WTC11 (cell line): Measurements from ENCODE around the gene NUTM2D.
"Not testable (repeated sequence)": the region's sequence is repeated elsewhere in the genome, so short reads cannot be mapped to it uniquely, and the experiment has no call there.

Experiments used
- CREB1 ChIP-seq: sonication (generic); formaldehyde crosslinking; IDR thresholded peaks from 2 replicates; pipeline ENCODE4 v1.8.0; 2023; ENCODE audit warnings: mild to moderate bottlenecking, missing genetic modification reagents
- CTCF ChIP-seq: fragments of 200-600 bp; IDR thresholded peaks from 2 replicates; pipeline ENCODE4 v1.8.0; 2022; ENCODE audit warnings: antibody characterized with exemption
- ETV6 ChIP-seq: sonication (generic); formaldehyde crosslinking; IDR thresholded peaks from 2 replicates; pipeline ENCODE4 v1.8.1; 2022; ENCODE audit warnings: mild to moderate bottlenecking, missing genetic modification reagents
- MAX ChIP-seq: sonication (generic); formaldehyde crosslinking; IDR thresholded peaks from 2 replicates; pipeline ENCODE4 v1.8.0; 2022; ENCODE audit warnings: mild to moderate bottlenecking, missing genetic modification reagents
- NFE2L1 ChIP-seq: sonication (generic); formaldehyde crosslinking; IDR thresholded peaks from 2 replicates; pipeline ENCODE4 v1.8.1; 2023; ENCODE audit warnings: missing genetic modification reagents
- SP1 ChIP-seq: sonication (generic); formaldehyde crosslinking; conservative IDR thresholded peaks from 2 replicates; pipeline ENCODE4 v1.8.1; 2022; ENCODE audit warnings: missing genetic modification reagents
- TEAD4 ChIP-seq: sonication (generic); formaldehyde crosslinking; IDR thresholded peaks from 2 replicates; pipeline ENCODE4 v1.8.0; 2022; ENCODE audit warnings: mild to moderate bottlenecking, missing genetic modification reagents
- ZNF263 ChIP-seq: sonication (generic); formaldehyde crosslinking; IDR thresholded peaks from 2 replicates; pipeline ENCODE4 v1.8.1; 2022; ENCODE audit warnings: low read depth, mild to moderate bottlenecking, moderate library complexity, missing genetic modification reagents
- ZSCAN18 ChIP-seq: fragments of 250-450 bp; sonication (Bioruptor Pico); IDR thresholded peaks from 2 replicates; pipeline ENCODE4 v2.1.2; 2022; ENCODE audit warnings: mild to moderate bottlenecking, moderate library complexity

GRCh38 chr10:87398436-87398835, 40.9 kb downstream of the NUTM2D start:
- TF ChIP-seq NFE2L1; CREB1 (CRISPR knock-in tag); TEAD4 (CRISPR knock-in tag); SP1 (CRISPR knock-in tag); ETV6 (CRISPR knock-in tag); CTCF; ZSCAN18 (CRISPR knock-in tag); MAX (CRISPR knock-in tag); ZNF263 (CRISPR knock-in tag): not testable (repeated sequence)
